Tongue (tissue), 3 donors: ENCODE data around the gene TRIM63. TPM values are rescaled to one million over a fixed set of nuclear protein-coding genes. Genes with fewer than 3 reads are reported as not detected.

Experiments
- DNase-seq: peaks from one replicate; pipeline ENCODE4 v3.0.0-alpha.2; 2015
- small RNA-seq: library from RNA; depleted of rRNA; stranded (forward); fragments of <200 nt; gene quantifications from one replicate; pipeline ENCODE3, GENCODE V24; 2014; ENCODE audit warnings: low replicate concordance
- total RNA-seq: library from RNA; depleted of rRNA; stranded (reverse); fragments of >200 nt; gene quantifications from one replicate; pipeline ENCODE4 v1.2.3, GENCODE V29; 2014

Gene TRIM63
- total RNA-seq, 1 donor from 2014 or later: 64.5 TPM

DNA sequence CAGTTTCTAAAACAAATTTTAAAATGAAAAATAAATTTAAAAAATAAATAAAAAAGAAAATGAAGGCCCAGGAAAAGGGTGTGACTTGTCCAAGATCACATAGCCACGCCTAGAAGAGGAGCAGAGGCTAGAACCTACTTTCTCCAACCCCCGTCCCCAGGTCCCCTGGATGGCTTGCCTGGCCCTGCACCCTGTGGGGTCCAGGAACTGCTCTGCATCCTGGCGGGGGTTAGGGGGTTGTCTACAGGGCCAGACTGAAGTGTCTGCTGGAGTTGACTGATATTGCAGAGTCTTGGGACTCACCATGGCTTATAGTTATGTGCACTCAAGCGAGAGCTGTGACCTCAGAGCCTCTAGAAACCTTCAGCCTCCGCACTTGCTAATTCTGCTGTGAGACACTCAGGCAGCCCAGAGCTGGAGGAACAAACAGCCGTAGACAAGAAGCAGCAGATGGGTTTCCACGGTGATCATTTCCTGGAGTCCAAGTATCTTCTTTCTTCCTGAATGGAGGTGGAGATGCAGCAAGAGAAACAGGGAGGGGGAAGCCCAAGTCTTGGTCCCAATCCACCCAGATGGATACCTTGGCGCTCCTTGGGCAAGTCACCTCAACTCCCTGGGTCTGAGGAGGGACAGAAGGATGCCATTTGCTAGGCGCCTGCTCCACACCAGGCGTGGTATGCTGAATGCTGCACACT, 51.0 kb downstream of the TRIM63 start:
- DNase-seq: peak; percentile 64

GRCh38 chr1:26015358-26015757, 52.1 kb downstream of the TRIM63 start:
- DNase-seq: no peak

GRCh38 chr1:26014179-26014578, 53.3 kb downstream of the TRIM63 start:
- no peak for DNase-seq

DNA sequence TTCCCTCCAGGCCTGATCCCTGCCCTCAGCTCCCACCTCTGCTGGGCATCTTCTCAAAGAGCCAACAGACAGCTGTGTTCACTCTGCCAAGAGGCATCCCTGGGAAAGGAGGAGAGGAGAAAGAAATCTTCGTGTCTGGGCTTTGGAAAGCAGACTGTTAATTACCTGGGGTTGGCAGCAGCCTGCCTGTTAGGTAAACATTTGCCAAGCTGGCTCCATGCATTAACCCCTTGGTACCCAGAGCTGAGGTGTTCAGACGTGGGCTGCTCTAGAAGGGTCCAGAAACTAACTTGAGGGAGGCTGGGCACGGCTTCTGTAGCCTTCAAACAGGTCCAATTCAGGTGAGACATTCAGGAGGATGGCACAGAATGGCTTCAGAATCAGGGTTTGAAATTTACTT, 54.6 kb downstream of the TRIM63 start:
- DNase-seq: no peak

GRCh38 chr1:26010825-26011224, 56.6 kb downstream of the TRIM63 start:
- no peak for DNase-seq

DNA sequence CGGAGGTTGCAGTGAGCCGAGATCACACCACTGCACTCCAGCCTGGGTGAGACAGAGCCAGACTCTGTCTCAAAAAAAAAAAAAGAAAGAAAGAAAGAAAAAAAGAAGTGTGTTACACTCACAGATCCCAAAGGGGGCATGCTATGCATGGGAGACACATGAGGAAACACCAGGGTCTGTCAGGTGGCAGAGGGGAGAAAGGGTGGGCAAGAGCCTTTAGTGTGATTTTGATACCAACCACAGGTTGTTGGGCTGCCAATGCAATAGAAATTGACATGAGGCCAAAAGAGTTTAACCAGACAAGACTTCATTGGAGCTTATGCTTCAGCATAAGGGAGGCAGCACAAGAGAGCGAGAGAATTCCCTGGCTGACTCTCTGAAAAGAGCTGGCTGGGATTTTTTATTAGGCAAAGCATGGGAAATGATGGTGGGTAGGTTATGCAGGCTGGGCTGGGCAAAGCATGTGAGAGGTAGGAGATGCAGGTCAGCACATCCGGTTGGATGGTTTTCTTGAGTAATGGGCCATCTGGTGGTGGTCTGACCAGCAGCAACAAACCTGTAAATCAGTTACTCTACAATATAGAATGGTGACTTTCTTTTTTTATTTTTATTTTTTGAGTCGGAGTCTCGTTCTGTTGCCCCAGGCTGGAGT, 57.5 kb downstream of the TRIM63 start:
- no peak for DNase-seq

GRCh38 chr1:26006710-26007109, 60.7 kb downstream of the TRIM63 start:
- no peak for DNase-seq

DNA sequence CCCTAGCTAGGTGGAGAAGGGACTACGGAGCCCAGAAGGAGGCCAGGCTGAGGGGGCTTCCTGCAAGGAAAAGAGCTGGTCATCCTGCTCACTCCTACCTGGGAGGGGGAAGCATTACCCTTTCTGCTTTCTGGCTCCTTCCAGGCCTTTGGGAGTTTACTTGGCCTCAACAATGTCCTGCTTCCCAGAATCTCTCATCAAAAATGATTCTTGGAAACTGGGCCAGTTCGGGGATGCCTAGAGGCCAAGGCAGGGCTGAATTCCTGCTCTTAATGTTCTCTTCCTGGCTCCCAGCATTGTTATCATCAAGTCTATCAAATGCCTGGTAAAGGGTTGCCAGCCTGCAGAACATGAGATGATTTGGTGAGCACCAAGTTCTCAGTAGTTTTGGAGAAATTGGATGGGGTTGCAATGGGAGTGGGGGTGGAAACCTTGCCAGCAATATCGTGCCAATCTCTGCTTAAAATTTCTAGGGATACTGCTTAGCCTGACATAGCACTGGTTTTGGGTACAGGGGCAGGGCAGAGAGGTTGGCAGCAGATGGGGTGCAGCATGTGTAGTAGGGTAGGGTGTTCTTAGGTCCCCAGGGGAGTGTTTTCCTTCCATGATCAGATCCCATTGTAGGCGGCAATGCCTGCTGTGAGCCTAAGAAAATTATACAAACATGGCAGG, 61.9 kb downstream of the TRIM63 start:
- peak; percentile 48 for DNase-seq

- no peak for DNase-seq
Observed at GRCh38 chr1:26003756-26004155, 63.7 kb downstream of the TRIM63 start.

GRCh38 chr1:26003262-26003661, 64.2 kb downstream of the TRIM63 start:
- DNase-seq: no peak

Small RNA genes lying within 50 kb of the gene (small RNA-seq; reads per million reads assigned to genes)
- gene RF00283 (not detected), gene RF00492 (not detected)

Other genes with a start within 250 kb of the TRIM63 start
- 51.1 TPM for gene MTFR1L, start 247.7 kb downstream of the TRIM63 start, total RNA-seq
- 0.41 TPM for gene AUNIP, start 208.2 kb downstream of the TRIM63 start, total RNA-seq
- 6.5 TPM for gene PAQR7, start 191.9 kb downstream of the TRIM63 start, total RNA-seq
- 86.0 TPM for gene STMN1, start 161.2 kb downstream of the TRIM63 start, total RNA-seq
- gene PAFAH2, start 69.6 kb downstream of the TRIM63 start, total RNA-seq: 20.2 TPM
- gene EXTL1, start 45.9 kb downstream of the TRIM63 start, total RNA-seq: 5.4 TPM
- 1.2 TPM for gene SLC30A2, start 21.5 kb downstream of the TRIM63 start, total RNA-seq
- 11.7 TPM for gene PDIK1L, start 44.2 kb upstream of the TRIM63 start, total RNA-seq
- 1.5 TPM for gene FAM110D, start 91.4 kb upstream of the TRIM63 start, total RNA-seq
- not detected for gene C1orf232, start 101.3 kb upstream of the TRIM63 start, total RNA-seq
- gene ZNF593, start 102.3 kb upstream of the TRIM63 start, total RNA-seq: 15.8 TPM
- not detected for gene ZNF593OS, start 104.2 kb upstream of the TRIM63 start, total RNA-seq
- 13.0 TPM for gene CNKSR1, start 109.9 kb upstream of the TRIM63 start, total RNA-seq
- not detected for gene CATSPER4, start 123.0 kb upstream of the TRIM63 start, total RNA-seq
- 107 TPM for gene CEP85, start 166.6 kb upstream of the TRIM63 start, total RNA-seq
- gene SH3BGRL3, start 212.5 kb upstream of the TRIM63 start, total RNA-seq: 7.7 TPM
- 7.8 TPM for gene UBXN11, start 239.0 kb upstream of the TRIM63 start, total RNA-seq